ENCODE results near the gene SOST.

Gene SOST

DNA sequence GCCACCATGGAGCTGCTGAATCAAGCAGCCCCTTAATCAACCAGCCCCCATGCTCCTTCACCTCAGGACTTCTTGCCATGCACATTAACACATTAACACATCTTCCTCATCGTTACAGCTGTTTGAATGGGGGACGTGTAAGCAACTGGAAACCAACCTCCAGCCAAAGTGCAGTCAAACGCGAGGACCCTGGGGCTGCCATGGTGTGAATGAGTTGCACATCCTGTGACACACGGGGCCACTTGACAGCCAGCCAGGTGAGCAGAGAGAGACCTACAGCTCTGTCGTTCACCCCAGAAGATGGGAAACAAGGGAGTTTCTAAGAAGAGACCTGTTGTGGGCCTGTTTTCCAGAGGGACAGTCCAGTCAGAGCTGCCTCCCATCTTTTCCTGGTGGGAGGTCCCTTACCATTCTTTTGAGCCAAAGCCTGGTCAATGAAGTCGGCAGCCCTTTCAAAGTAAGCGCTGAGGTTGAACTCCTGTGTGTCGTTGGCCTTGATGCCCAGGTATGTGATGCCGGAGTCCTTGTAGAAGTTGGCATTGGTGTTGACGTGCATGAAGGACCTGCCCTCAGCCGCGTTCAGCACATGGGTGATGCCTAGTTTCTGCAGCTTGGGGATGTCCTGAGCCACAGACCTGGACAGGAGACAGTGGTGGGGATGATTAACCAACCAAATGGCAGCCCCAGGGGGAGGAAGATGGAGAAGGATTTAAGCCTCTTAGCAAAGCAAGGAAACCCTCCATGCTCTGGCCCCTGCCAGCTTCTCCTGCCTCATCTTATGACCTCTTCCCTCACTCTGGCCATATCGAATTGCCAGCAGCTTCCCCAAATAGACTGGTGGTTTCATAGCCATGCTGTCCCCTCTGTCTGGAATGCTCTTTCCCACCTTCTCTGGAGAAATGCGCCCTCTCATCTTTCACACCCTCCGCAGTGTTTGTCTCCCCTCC, 16.0 kb upstream of the SOST start:
- no peak for DNase-seq

DNA sequence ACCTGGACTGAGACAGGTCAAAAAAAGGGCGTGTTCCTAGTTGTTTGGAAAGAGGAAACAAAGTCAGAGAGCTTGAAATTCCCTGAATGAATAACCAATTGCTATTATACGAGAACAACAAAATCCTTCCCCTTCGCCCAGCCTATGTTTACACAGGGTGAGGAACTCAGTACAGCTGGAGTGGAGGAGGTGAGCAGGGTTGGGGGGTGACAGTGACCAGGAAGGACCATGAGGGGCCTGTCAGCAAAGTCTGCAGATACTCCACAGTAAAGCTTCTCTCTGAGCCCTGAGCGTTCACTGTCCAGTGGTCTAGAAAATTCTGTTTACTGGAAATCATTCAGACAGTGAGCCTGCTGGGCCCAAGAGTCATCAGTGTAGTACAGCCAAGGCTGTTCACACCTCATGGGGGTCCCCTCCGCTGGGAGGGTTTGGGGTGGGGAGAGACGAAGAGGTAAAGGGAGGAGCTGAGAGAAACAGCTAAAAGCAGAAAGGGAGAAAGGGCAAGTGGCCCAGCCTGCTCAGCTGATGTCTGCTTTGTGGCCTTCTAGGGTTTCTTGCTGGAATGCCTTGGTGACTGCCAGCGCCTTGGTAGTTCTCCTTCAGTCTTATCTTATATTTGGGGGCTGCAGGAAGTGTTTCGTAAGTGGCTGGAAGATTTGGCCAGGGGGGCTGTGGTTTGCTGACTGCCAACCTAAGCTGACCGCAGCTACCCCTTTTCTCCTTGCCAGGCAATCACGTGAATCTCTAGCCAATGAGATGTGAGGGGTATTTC, 14.5 kb upstream of the SOST start:
- no peak for DNase-seq

DNA sequence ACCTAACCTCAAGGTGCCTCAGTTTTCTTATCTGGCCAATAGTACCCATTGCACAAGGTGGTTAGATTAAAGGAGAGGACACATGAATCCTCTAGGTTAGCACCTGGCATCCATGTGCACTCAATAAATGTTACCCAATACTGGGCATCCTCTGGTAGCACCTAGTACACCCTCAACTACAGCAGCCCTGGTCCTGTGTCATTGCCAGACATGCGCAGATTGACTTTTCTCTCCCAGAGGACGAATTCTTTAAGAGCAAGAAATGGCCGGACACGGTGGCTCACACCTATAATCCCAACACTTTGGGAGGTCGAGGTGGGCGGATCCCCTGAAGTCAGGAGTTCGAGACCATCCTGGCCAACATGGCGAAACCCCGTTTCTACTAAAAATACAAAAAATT, 12.9 kb upstream of the SOST start:
- no peak for DNase-seq

DNA sequence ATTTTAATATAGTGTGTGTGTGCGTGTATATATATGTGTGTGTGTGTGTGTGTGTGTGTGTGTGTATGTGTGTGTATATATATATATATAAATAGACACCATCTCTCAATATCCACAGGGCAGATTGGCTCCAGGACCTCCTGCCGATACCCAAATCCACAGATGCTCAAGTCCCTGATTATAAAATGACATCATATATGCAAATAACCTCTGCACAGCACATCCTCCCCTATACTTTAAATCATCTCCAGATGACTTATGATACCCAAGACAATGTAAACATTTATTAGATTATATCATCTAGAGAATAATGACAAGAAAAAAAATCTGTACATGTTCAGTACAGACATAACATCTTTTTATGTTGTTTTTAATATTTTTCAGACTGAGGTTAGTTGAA, 12.4 kb upstream of the SOST start:
- no peak for DNase-seq

DNA sequence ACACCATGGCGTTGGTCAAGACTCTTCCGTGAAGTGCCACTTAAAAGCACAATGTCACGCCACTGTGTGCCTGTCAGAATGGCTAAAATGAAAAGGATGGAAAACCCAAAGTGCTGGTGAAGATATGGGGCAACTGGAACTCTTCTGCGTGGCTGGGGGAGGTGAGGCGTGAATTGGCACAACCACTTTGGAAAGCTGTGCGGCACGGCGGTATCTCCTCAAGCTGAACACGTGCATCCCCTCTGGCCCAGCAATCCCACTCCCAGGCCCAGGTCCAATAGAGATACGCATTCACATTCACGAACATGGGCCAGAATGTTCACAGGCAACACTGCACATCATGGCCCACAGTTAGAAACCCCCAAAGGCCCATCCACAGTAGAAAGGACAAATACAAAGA, 11.3 kb upstream of the SOST start:
- no peak for DNase-seq

DNA sequence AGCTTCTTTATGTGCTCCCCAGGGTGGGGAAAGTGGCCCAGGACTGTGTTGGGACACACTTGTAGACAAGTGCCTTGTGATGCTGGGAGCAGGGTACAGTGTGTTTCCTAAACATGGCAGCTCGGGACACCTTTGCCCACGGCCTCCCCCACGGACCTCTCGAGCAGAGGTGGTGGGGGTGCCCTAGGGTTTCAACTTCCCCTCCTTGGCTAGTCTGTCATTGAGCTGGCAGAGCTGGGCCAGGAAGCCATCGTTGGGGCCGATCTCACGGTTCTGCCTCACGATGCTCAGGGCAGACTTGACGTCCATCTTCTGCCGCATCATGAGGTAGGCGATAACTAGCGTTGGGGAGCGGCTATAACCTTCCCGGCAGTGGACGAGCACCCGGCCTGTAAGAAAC, 10.8 kb upstream of the SOST start:
- no peak for DNase-seq

DNA sequence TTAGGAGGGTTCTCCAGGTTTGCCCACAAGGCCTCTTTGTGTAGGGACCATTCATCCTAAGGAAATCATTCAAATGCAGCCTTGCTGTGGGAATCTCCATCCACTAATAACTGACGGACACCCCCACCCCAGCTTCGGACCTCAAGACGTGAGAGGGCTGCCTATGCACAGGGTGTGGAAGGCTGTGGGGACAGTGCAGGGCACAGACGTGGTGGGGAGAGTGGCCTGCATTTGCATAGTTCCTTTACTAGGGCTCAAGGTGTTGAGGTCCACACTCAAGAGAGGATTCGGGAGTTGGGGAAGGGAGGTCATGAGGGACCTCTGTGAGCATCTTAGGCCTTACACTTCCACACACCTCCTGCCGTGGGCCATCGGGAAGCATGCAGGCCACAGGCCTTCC, 10.4 kb upstream of the SOST start:
- DNase-seq: no peak

DNA sequence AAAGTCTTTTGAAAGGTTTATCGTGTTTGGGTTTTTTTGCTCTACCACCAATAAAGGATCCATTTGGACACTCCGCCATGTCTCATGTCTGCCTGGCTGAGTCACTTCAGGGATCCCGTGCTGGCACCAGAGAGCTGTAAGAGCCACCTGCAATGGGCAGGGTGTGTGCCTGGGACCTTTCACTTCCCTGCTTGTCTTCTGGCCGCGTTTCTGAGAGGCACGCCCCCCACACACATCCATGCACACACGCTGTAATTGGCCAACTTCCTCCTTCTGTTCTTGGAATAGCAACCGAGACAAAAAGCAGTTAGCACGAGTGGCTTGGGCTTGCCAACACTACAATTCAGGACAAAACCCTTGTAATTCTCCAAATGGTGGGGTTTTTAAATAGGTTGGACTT, 9.8 kb upstream of the SOST start:
- no peak for DNase-seq

DNA sequence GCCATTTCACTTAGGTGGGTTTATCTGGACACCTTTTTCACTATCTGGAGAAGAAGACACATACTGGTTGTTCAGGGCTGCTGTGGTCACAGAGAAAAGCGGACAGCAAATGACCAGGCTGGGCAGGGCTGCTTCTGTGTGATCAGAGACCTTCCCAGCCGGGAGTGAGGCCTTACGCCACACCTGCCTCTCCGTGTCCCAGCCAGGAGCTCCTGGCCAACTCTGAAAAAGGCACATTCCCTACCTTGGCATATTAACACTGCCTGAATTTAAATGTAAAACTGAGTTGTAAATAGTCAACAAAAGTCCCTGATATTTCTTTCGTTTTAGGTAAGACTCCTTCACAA, 9.1 kb upstream of the SOST start:
- DNase-seq: no peak

DNA sequence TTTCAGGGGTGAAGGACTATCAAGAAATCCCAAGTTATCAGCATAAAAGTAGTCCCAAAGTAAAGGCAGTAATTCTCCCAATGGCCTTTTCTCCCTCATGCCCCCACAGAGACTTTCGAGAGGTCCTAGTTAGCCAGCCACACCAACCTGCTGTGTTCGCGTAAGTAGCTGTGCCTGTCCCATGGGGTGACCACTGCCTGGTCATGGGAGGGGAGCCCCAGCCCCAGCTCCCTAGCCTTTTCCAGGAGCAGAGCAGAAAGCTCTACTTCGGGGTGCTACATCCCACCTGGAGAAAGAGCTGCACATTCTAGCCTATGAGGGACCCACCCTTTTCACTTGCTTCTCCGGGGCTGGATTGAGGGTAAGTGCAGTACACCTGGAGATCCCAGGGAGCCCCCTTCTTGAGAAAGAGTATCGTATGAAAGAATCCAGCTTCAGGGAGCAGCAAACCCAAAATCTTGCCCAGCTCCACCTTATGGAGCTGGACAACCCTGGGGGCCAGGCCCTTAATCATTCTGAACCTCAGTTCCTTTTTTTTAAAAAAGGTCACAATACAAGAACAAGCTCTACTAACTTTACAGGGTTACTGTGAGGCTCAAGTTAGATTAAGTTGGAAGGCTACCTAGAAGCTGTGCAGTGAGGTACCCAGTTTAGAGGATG, 8.6 kb upstream of the SOST start:
- no peak for DNase-seq

DNA sequence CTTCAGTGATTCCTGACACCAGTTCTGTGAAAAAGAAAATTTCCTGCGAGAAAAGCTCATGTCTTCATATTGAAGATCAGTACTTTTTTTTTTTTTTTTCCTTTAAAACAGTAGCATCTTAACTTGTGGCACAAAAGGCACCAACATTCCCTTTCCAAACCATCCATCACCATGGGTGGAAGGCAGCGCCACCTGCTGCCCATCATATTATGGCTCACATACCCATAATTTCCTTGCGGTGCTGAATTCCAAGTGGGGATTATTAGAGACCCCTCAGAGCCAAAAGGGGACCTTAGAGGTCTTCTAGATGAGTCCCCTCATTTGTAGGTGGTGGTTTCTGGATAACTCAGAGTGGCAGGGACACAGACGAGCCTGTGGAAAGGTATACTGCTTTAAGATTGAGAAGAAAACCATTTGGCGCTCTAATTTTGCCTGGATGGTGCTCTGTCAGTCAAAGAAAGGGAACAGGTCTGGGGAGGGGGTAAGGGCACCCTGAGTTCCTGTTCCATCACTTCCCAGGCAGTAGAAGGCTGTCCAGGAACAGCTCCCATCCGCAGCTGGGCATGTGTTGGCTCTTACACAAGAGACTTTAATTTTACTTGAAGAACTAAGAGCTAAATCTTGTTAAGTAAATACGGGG, 7.9 kb upstream of the SOST start:
- peak; percentile 61 to 73 for DNase-seq

DNA sequence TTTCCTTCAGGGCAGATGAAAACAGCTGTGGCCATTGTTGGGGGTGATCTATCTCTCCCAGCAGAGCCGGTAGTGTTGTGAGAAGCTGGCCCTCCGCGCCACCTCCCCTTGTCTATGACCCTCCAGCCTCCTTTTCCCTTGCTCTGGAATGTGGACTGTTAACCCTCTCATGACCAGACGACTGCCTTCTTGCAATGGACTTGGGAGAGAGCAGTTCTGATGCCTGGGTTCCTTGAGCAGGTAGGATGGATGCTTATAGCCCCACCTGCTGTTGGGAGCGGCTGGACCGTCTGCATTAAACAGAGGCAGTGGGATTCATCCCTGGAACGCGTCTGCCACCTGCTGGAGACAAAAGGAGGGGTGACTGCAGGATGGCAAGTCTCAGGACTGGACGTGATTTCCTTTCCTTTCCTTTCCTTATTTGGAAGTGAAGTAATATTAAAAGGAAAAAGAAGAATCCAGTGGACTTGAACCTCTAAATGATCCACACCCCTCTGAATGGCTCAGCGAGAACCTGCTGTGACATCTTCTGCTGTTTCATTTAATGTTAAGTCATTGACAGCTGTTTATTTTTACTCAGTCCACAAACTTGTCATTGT, 1.8 kb upstream of the SOST start:
- DNase-seq: peak; percentile 94 to 96

DNA sequence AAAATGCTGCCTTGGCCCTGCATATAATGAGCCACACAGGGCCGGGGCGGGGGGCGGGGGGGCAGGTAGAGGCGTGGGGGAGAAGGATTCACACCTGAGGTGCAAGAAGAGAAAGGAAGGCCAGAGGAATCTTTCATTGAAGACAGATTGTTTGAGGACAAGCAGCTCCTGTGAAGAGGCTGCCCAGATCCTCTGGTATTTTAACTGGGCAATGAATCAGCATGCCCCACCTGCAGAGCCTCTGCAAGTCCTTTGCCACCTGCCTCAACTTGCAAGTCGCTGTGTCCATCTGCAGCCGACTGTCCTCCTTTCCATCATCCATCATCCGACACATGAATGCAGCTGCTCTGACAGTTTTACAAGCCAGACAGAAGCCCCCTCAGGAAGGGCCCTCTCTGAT, 1.2 kb upstream of the SOST start:
- no peak for DNase-seq

DNA sequence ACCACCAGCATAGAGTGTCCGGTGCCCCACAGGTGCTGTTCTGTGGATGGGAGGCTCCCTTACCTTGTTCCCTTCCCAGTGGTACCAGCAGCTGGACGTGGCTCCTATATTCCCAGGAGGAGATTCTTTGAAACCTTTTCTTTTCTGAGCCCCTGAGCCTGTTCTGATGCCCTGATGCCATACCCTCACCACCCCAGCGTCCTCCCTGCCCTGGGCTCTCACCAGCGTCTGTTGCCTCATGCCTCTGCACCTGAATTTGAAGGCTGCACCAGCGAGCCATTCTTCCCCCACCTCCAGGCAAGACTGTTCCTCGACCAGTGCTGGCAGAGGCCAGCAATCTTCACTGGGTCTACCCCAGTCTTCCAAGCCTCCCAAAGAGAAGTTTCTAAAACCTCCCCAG, 505 bp downstream of the SOST start:
- no peak for DNase-seq

DNA sequence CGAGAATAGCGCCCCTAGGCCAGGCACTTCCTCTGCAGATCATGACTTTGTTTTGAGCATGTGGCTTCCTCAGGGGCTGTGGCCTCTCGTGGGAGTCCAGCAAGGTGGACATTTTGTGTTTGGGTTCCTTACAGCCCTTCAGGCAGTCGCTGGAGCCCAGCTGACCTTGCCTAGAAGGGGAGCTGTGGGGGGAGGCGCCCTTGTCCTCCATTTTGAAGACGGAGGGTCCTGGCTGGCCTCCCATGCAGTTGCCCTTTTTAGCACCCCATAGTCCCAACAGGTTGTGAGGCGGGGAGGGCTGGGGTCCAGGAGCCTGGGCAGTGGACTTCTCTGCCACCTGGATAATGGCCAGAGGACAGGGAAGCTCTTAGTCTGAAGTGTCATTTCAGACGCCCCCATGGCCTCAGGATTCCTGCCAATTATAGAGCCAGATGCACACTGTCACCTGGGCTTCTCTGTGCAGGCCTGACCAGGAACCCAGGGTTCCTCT, 1.4 kb downstream of the SOST start:
- no peak for DNase-seq

DNA sequence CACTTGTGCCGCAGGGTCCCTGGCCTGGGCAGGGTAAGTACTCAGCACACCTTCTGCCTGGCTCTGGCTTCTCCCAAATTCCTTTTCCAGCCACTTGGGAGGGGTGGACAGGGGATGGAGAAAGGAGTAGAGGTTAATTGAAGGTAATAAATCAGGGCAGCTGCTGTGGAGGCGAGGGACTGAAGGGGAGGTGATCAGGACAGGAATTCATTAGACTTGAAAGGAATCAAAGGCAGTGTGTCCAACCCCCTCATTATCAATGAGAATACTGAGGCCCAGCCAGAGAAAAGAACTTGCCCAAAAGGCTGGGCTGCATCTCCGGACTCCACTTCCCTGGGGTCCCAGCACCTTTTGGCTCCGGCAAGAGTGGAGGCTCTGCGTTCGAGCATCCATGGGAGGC, 2.4 kb downstream of the SOST start:
- no peak for DNase-seq

DNA sequence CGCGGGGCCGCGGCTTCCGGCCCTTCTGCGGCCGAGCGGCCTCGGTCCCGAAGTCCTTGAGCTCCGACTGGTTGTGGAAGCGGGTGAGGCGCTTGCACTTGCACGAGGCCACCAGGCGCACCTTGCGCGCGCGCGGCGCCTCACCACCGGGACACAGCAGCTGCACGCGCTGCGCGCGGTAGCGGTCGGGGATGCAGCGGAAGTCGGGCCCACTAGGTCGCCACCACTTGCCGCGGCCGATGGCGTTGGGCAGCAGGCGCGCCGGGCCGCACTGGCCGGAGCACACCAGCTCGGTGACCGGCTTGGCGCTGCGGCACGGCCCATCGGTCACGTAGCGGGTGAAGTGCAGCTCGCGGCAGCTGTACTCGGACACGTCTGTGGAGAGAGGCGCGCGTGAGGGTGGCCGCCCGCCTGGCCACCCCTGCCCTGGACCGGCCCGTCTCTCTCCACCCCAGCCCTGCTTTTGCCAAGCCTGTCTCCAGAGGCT, 3.2 kb downstream of the SOST start:
- peak in 1 of 2 donors; percentile 30 for DNase-seq

DNA sequence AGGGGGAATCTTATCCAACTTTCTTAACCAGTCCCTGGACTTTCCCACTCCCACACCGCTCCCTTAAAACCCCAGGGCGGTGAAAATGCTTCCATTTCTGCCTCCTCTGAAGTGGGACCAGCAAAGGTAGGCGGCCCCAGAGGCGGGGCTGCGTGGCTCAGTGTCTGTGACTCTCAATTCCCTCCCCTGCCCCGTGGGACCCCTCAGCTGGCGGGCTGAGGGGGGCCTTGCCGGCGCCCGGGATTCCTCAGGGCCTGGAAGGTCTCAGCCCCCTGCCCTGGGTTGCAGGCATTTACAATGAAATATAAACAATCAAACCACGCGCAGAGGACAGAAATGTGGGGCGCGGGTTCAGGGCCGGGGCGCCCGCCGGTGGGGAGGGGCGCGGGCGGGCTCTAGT, 3.6 kb downstream of the SOST start:
- no peak for DNase-seq

DNA sequence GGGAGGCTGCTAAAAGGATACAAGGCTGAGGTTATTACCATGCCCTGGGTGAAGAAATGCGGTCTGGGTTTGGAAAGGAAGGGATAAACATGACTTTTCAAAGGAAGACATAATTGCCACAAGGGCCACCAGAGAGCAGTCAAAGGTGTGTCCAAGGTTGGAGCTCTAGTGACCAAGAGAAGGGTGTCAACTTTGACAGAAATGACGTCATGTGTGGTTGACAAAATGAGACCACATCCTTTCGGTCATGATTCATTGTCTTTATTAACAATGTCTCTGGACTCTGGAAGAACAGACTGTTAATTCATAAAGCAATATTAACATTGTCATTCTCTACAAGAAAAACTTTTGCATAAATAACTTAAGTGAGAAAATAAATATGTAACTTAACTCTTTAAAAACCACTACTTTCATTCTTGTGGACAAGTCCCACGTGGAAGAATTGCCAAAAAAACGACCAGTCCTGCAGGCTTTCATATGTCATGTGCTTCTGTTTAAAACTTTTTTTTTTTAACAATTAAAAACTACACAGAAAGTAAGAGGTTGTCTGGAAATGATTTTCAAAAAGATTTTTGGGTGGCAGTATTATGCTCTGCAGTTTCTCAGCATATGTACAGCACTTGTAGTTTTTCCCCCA, 5.0 kb downstream of the SOST start:
- DNase-seq: no peak

DNA sequence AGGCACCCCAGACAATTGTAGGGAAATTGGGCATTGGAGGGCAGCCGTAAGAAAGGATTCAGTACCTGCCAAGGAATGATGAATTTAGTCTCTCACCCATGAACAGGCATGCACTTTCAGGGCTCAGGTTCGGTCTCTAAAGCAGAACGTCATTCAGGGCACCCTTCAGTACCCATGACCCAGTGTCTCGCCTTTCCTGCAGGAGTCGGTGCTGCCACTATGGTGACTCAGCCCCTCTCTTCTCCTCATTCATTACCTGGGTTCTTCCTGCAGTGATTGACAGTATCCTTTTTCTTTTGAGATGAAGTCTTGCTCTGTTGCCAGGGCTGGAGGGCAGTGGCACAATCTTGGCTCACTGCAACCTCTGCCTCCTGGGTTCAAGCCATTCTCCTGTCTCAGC, 8.4 kb downstream of the SOST start:
- no peak for DNase-seq

DNA sequence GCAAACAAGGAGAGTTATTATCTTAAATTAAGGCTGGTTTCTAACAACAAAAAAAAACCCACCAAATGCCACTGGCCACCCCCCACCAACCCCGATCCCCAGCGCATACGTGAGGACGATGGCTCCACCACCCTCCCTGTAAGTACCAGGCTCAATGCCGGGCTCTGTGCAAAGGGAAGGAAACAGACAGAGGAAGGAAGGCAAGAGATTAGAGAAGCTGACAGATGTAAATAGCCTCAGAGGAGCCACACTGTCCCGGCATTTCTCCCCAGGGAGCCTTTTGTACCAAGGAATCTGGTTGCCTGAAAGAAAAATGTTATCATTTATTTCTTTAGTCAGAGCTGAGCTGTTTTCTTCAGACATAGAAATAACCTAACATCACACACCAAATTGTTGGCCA, 13.1 kb downstream of the SOST start:
- no peak for DNase-seq

DNA sequence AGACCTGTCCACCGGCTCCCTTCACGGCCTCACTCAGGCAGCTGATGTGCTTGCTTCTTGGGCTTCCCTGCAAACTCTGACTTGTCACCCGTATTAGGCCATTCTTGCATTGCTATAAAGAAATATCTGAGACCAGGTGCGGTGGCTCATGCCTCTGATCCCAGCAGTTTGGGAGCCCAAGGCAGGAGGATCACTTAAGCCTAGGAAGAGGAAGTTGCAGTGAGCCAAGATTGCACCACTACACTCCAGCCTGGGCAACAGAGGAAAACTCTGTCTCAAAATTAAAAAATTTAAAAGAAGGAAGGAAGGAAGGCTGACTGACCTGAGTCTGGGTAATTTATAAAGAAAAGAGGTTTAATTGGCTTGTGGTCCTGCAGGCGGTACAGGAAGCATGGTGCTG, 17.0 kb downstream of the SOST start:
- no peak for DNase-seq
